ENCODE measurements around the gene MPP2.
"Not testable (repeated sequence)": the region's sequence is repeated elsewhere in the genome, so short reads cannot be mapped to it uniquely, and the experiment has no call there.

Gene MPP2

GRCh38 chr17:43846221-43846712 is 61.1 kb downstream of the MPP2 start:
- DNase-seq: peak; percentile 61

- DNase-seq: no peak
Observed at GRCh38 chr17:43845766-43846165, 61.6 kb downstream of the MPP2 start.

GRCh38 chr17:43844241-43844640 is 63.1 kb downstream of the MPP2 start:
- DNase-seq: no peak

- DNase-seq: no peak
Observed at GRCh38 chr17:43842975-43843325, 64.4 kb downstream of the MPP2 start.

GRCh38 chr17:43842091-43842974 is 65.0 kb downstream of the MPP2 start:
- DNase-seq: not testable (repeated sequence)

- no peak for DNase-seq
Observed at GRCh38 chr17:43841282-43841681, 66.1 kb downstream of the MPP2 start.

GRCh38 chr17:43840814-43841213 is 66.5 kb downstream of the MPP2 start:
- no peak for DNase-seq

- DNase-seq: no peak
Observed at GRCh38 chr17:43839670-43840108, 67.6 kb downstream of the MPP2 start.

- DNase-seq: no peak
Observed at GRCh38 chr17:43834106-43834505, 73.2 kb downstream of the MPP2 start.

GRCh38 chr17:43832976-43833829 is 74.1 kb downstream of the MPP2 start, which contains the start of gene MPP3:
Gene MPP3, minus strand, starts transcription at chr17:43833146. Its CDS starts 1,240 bp downstream, at chr17:43831906.
- peak; percentile 81 for DNase-seq

- peak; percentile 56 for DNase-seq
Observed at GRCh38 chr17:43832168-43832975, 75.0 kb downstream of the MPP2 start.

- no peak for DNase-seq
Observed at GRCh38 chr17:43831633-43832032, 75.7 kb downstream of the MPP2 start.

- no peak for DNase-seq
Observed at GRCh38 chr17:43830510-43831140, 76.7 kb downstream of the MPP2 start.

GRCh38 chr17:43829738-43830137 is 77.6 kb downstream of the MPP2 start:
- no peak for DNase-seq

GRCh38 chr17:43827596-43827995 is 79.7 kb downstream of the MPP2 start:
- DNase-seq: no peak

GRCh38 chr17:43826206-43826605 is 81.1 kb downstream of the MPP2 start:
- no peak for DNase-seq

- DNase-seq: no peak
Observed at GRCh38 chr17:43825567-43825966, 81.8 kb downstream of the MPP2 start.

Measured in right kidney (tissue), 1 donor.